Ectodermal cell (in vitro differentiated cells): ENCODE data around the gene OSBPL1A.
A peak's percentile ranks its signal among the peaks of the same experiment; 100 is the strongest.

Experiments
- H3K27ac ChIP-seq: 2 replicates; pipeline ENCODE4 v1.7.0; 2013; ENCODE audit warnings: mild to moderate bottlenecking, low read depth, low read length; ENCODE audit not compliant: insufficient read depth, poor library complexity, severe bottlenecking
- H3K27me3 ChIP-seq: 2 replicates; pipeline ENCODE4 v1.7.0; 2013; ENCODE audit warnings: mild to moderate bottlenecking, low read length; ENCODE audit not compliant: insufficient read depth, control insufficient read depth, poor library complexity, severe bottlenecking
- H3K36me3 ChIP-seq: one replicate; pipeline ENCODE4 v1.7.0; 2013; ENCODE audit warnings: low read length; ENCODE audit not compliant: control insufficient read depth, insufficient read depth
- H3K4me1 ChIP-seq: one replicate; pipeline ENCODE4 v1.7.0; 2013; ENCODE audit warnings: low read length; ENCODE audit not compliant: control insufficient read depth, insufficient read depth
- H3K4me3 ChIP-seq: 2 replicates; pipeline ENCODE4 v1.7.0; 2013; ENCODE audit warnings: low read depth, low read length, control low read depth; ENCODE audit not compliant: insufficient read depth
- H3K9me3 ChIP-seq: 2 replicates; pipeline ENCODE4 v1.7.0; 2013; ENCODE audit warnings: mild to moderate bottlenecking, low read length, moderate library complexity; ENCODE audit not compliant: control insufficient read depth
- WGBS, 2 experiments: methylation state at CpG; one replicate each; pipeline ENCODE4 v1.1.7; 2013; ENCODE audit warnings: missing lambda C conversion rate in 2 of 2; 5-methylcytosine and 5-hydroxymethylcytosine counted together

OSBPL1A gene

GRCh38 chr18:24402209-24402785, 4.7 kb upstream of the OSBPL1A start:
- 79 to 80% methylated on average over 6 of the region's 6 CpGs for WGBS, 2 experiments
- no peak overlapping the region for H3K27ac ChIP-seq

GRCh38 chr18:24400587-24400986, 3.0 kb upstream of the OSBPL1A start:
- Histone ChIP-seq H3K27me3 (no peaks in the 10 kb centered on the region), H3K9me3 (no peaks in the 10 kb centered on the region), H3K27ac (no peak overlapping the region), H3K4me3 (no peak overlapping the region), H3K4me1 (peaks cover 15% of the 10 kb centered on the region), H3K36me3 (no peaks in the 10 kb centered on the region)
- WGBS, 2 experiments, result 75 to 80% methylated on average over 2 of the region's 2 CpGs

More at GRCh38 chr18:24402209-24402785, 4.7 kb upstream of the OSBPL1A start:
- peaks cover 11% of the 10 kb centered on the region for H3K4me1 ChIP-seq
- no peaks in the 10 kb centered on the region for H3K27me3 ChIP-seq
- H3K9me3 ChIP-seq, result no peaks in the 10 kb centered on the region
- no peak overlapping the region for H3K4me3 ChIP-seq
- no peaks in the 10 kb centered on the region for H3K36me3 ChIP-seq

GRCh38 chr18:24398540-24398939, 916 bp upstream of the OSBPL1A start:
- Histone ChIP-seq H3K27ac (no peak overlapping the region), H3K4me1 (peaks cover 15% of the 10 kb centered on the region), H3K36me3 (no peaks in the 10 kb centered on the region), H3K4me3 (peak overlapping the region; percentile 81), H3K27me3 (no peaks in the 10 kb centered on the region), H3K9me3 (no peaks in the 10 kb centered on the region)
- WGBS, 2 experiments, result 22 to 26% methylated on average over 15 of the region's 15 CpGs

- no peaks in the 10 kb centered on the region for H3K9me3 ChIP-seq
- WGBS, 2 experiments, result 0% methylated on average over 50 of the region's 50 CpGs
- no peaks in the 10 kb centered on the region for H3K36me3 ChIP-seq
- no peaks in the 10 kb centered on the region for H3K27me3 ChIP-seq
- peak overlapping the region; percentile 94 for H3K27ac ChIP-seq
- H3K4me1 ChIP-seq, result peaks cover 15% of the 10 kb centered on the region
- peak overlapping the region; percentile 81 for H3K4me3 ChIP-seq
Measured at GRCh38 chr18:24397131-24397693, 412 bp downstream of the OSBPL1A start.

GRCh38 chr18:24396082-24396633, 1.5 kb downstream of the OSBPL1A start:
- peaks cover 15% of the 10 kb centered on the region for H3K4me1 ChIP-seq
- peak overlapping the region; percentile 94 for H3K27ac ChIP-seq
- no peaks in the 10 kb centered on the region for H3K9me3 ChIP-seq
- no peaks in the 10 kb centered on the region for H3K27me3 ChIP-seq
- H3K36me3 ChIP-seq, result no peaks in the 10 kb centered on the region
- 82 to 84% methylated on average over 7 to 8 of the region's 8 CpGs for WGBS, 2 experiments
- H3K4me3 ChIP-seq, result peak overlapping the region; percentile 81

- no peak overlapping the region for H3K27ac ChIP-seq
- H3K27me3 ChIP-seq, result no peaks in the 10 kb centered on the region
- no peaks in the 10 kb centered on the region for H3K36me3 ChIP-seq
- 86 to 92% methylated on average over 9 to 11 of the region's 11 CpGs for WGBS, 2 experiments
- H3K4me3 ChIP-seq, result no peak overlapping the region
- H3K4me1 ChIP-seq, result peaks cover 9% of the 10 kb centered on the region
- no peaks in the 10 kb centered on the region for H3K9me3 ChIP-seq
Measured at GRCh38 chr18:24395049-24395795, 2.4 kb downstream of the OSBPL1A start.

GRCh38 chr18:24388957-24389356, 8.7 kb downstream of the OSBPL1A start:
- H3K27me3 ChIP-seq, result no peaks in the 10 kb centered on the region
- no peaks in the 10 kb centered on the region for H3K4me1 ChIP-seq
- no peak overlapping the region for H3K4me3 ChIP-seq
- WGBS, 2 experiments, result 88 to 94% methylated on average over 3 of the region's 3 CpGs
- H3K9me3 ChIP-seq, result no peaks in the 10 kb centered on the region
- H3K36me3 ChIP-seq, result no peaks in the 10 kb centered on the region
- H3K27ac ChIP-seq, result no peak overlapping the region

GRCh38 chr18:24386681-24387080, 10.9 kb downstream of the OSBPL1A start:
- H3K36me3 ChIP-seq, result no peaks in the 10 kb centered on the region
- H3K9me3 ChIP-seq, result no peaks in the 10 kb centered on the region
- H3K4me3 ChIP-seq, result no peak overlapping the region
- H3K4me1 ChIP-seq, result no peaks in the 10 kb centered on the region
- WGBS, 2 experiments, result 93% methylated on average over 5 of the region's 6 CpGs
- H3K27ac ChIP-seq, result no peak overlapping the region
- no peaks in the 10 kb centered on the region for H3K27me3 ChIP-seq

GRCh38 chr18:24381126-24381525, 16.5 kb downstream of the OSBPL1A start:
- WGBS, 2 experiments, result 94 to 100% methylated on average over 1 of the region's 1 CpG

GRCh38 chr18:24380163-24380747, 17.4 kb downstream of the OSBPL1A start:
- WGBS, 2 experiments, result 82 to 85% methylated on average over 6 of the region's 6 CpGs

More at GRCh38 chr18:24381126-24381525, 16.5 kb downstream of the OSBPL1A start:
- Histone ChIP-seq H3K36me3 (peaks cover 4% of the 10 kb centered on the region), H3K4me3 (no peak overlapping the region), H3K27ac (no peak overlapping the region), H3K9me3 (no peaks in the 10 kb centered on the region), H3K4me1 (peaks cover 8% of the 10 kb centered on the region), H3K27me3 (no peaks in the 10 kb centered on the region)

More at GRCh38 chr18:24380163-24380747, 17.4 kb downstream of the OSBPL1A start:
- Histone ChIP-seq H3K27ac (no peak overlapping the region), H3K9me3 (no peaks in the 10 kb centered on the region), H3K36me3 (peaks cover 7% of the 10 kb centered on the region), H3K27me3 (no peaks in the 10 kb centered on the region), H3K4me1 (peaks cover 8% of the 10 kb centered on the region), H3K4me3 (no peak overlapping the region)
